ENCODE results near the gene SENP8. TPM values are rescaled to one million over a fixed set of nuclear protein-coding genes. Genes with fewer than 3 reads are reported as not detected.

The SENP8 gene
- total RNA-seq, 3 donors from 2014 or later = 2.6 to 3.0 (median 2.9) TPM

DNA sequence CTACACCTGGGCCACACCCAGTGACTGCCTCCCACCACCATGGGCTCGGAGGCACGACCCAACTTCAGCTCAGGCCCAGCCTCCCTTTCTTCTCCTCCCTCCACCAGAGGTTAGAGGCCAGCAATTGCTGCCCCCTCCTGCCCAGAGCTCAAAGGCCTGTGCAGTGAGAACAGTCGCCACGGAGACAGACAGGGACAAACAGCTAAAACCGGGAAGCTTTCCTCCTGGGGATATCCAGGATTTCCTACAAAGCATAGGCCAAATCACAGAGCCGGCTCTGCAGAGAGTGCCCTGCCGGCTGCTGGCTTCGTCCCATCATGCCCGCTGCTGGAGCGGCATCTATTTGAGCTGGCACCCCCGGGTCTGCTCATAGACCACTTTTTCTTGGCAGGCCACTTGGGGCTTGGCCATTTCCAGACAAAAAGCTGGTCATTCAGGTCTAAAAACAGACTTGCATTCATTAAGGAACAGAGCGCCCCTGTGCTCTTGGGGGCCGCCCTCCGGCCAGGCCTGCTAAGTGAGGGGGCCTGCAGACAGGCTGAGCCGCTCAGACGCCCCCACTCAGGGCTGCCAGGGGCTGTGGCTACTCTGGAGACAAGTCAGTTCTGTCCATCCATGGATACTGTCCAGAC, 61.9 kb downstream of the SENP8 start:
- Histone ChIP-seq H3K4me1 (ENCODE audit: low read depth) (no peaks in the 10 kb centered on the region), H3K4me3 (no peak overlapping the region), H3K36me3 (ENCODE audit: low read depth) (no peaks in the 10 kb centered on the region), H3K9me3 (no peaks in the 10 kb centered on the region)
- intact Hi-C loops (cut with DNase I, micrococcal nuclease) = no loop called here
- DNase-seq (no peak), ATAC-seq (no peak)
- TF ChIP-seq, protein P1, sequence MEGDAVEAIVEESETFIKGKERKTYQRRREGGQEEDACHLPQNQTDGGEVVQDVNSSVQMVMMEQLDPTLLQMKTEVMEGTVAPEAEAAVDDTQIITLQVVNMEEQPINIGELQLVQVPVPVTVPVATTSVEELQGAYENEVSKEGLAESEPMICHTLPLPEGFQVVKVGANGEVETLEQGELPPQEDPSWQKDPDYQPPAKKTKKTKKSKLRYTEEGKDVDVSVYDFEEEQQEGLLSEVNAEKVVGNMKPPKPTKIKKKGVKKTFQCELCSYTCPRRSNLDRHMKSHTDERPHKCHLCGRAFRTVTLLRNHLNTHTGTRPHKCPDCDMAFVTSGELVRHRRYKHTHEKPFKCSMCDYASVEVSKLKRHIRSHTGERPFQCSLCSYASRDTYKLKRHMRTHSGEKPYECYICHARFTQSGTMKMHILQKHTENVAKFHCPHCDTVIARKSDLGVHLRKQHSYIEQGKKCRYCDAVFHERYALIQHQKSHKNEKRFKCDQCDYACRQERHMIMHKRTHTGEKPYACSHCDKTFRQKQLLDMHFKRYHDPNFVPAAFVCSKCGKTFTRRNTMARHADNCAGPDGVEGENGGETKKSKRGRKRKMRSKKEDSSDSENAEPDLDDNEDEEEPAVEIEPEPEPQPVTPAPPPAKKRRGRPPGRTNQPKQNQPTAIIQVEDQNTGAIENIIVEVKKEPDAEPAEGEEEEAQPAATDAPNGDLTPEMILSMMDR (IDR thresholded peaks at IDR 0.05) = no peak

DNA sequence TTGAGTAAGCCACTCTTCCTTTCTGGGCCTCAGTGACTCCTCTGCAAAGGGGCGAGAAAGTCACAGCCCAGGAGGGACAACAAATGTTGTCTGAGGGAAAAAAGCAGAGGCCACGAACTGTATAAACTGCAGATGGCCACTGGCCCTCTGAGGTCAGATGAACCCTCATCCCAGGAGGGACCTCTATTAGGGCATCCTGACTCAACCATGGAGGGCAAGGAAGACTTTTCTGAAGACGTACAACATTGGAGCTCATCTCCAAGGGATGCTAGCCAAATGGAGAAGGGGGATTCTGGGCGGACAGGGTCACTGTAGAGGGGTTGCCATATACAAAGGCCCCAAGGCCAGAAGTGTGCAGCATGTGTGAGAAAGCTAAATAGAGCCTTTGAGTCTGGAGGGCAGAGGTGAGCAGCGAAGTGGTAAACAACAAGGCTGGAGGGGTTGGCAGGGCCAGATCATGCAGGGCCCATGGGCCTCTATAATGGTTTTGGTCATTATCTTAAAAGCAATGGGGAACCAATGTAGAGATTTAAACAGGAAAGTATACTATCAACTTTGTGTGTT, 62.6 kb downstream of the SENP8 start:
- ATAC-seq (no peak), DNase-seq (no peak)
- no peaks in the 10 kb centered on the region for H3K36me3 ChIP-seq (ENCODE audit: low read depth)
- TF ChIP-seq, protein P1 (IDR thresholded peaks at IDR 0.05) = no peak
- H3K4me1 ChIP-seq (ENCODE audit: low read depth) = no peaks in the 10 kb centered on the region
- no peak overlapping the region for H3K4me3 ChIP-seq
- H3K9me3 ChIP-seq = no peaks in the 10 kb centered on the region
- intact Hi-C loops (cut with DNase I, micrococcal nuclease) = no loop called here

DNA sequence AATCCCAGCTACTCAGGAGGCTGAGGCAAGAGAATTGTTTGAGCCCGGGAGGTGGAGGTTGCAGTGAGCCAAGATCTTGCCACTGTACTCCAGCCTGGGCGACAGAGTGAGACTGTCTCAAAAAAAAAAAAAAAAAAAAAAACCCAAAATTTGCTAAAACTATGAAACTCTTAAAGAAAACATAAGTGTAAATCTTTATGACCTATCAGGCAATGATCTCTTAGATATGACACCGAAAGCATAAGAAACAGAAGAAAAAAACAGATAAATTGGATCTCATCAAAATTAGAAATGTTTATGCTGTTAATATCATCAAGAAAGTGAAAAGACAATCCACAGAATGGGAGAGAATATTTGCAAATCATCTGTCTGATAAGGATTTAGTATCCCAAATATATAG, 64.0 kb downstream of the SENP8 start:
- Histone ChIP-seq H3K9me3 (no peaks in the 10 kb centered on the region), H3K36me3 (ENCODE audit: low read depth) (no peaks in the 10 kb centered on the region), H3K4me3 (no peak overlapping the region), H3K4me1 (ENCODE audit: low read depth) (no peaks in the 10 kb centered on the region)
- ATAC-seq = no peak
- DNase-seq = no peak
- intact Hi-C loops (cut with DNase I, micrococcal nuclease) = no loop called here
- TF ChIP-seq, protein P1 (IDR thresholded peaks at IDR 0.05) = no peak

DNA sequence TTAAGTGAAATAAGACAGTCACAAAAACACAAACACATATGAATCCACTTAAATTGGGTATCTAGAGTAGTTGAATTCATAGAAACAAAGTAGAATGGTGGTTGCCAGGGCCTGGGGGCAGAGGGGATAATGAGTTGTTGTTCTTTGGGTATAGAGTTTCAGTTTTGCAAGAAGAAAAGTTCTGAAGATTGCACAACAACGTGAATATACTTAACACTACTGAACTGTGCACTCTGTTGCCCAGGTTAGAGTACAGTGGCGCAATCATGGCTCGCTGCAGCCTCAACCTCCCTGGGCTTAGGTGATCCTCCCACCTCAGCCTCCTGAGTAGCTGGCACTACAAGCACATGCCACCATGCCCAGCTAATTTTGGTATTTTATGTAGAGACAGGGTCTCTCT, 64.5 kb downstream of the SENP8 start:
- no peak overlapping the region for H3K4me3 ChIP-seq
- no peak for DNase-seq
- intact Hi-C loops (cut with DNase I, micrococcal nuclease) = no loop called here
- H3K4me1 ChIP-seq (ENCODE audit: low read depth) = no peaks in the 10 kb centered on the region
- H3K36me3 ChIP-seq (ENCODE audit: low read depth) = no peaks in the 10 kb centered on the region
- TF ChIP-seq, protein P1 (IDR thresholded peaks at IDR 0.05) = no peak
- no peak for ATAC-seq
- H3K9me3 ChIP-seq = no peaks in the 10 kb centered on the region

DNA sequence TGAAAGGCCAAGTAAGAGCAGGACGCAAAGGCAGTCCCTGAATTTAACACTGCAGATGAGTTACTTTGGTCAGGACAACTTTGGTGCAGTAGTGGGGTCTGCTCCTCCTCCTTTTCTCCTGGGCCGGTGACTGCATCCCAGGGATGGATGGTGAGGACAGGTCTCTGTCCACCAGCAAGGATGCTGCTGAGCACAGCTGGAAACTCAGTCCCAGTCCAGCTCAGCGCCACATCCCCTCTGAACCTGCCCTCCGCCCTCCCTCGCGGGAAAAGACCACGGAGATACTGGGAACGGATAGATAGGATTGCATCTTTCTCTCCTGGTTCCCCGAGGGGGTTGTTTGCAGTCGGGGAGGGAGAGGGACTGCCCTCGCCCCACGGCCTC, 65.6 kb downstream of the SENP8 start:
- TF ChIP-seq, protein P1 (IDR thresholded peaks at IDR 0.05) = no peak
- DNase-seq = no peak
- Histone ChIP-seq H3K36me3 (ENCODE audit: low read depth) (no peaks in the 10 kb centered on the region), H3K4me3 (no peak overlapping the region), H3K9me3 (no peaks in the 10 kb centered on the region), H3K4me1 (ENCODE audit: low read depth) (no peaks in the 10 kb centered on the region)
- intact Hi-C loops (cut with DNase I, micrococcal nuclease) = no loop called here
- ATAC-seq = no peak
